HepG2 (cell line): ENCODE measurements around the gene KLHL7. TPM values are rescaled to one million over a fixed set of nuclear protein-coding genes. Genes with fewer than 3 reads are reported as not detected.

Experiments
- GTF3A ChIP-seq: sonication (generic); formaldehyde crosslinking; conservative IDR thresholded peaks from 2 replicates; pipeline ENCODE4 v1.4.0; 2020; ENCODE audit warnings: mild to moderate bottlenecking, missing genetic modification reagents
- MXD4 ChIP-seq: IDR thresholded peaks from 2 replicates; pipeline ENCODE4 v1.6.1; 2016; ENCODE audit warnings: mild to moderate bottlenecking, missing biosample characterization, missing genetic modification reagents
- PRMT3 ChIP-seq: sonication (generic); formaldehyde crosslinking; IDR thresholded peaks from 2 replicates; pipeline ENCODE4 v1.8.1; 2022; ENCODE audit warnings: low read depth, mild to moderate bottlenecking, moderate library complexity, missing genetic modification reagents, borderline replicate concordance
- RFX1 ChIP-seq: fragments of 450-650 bp; IDR thresholded peaks from 2 replicates; pipeline ENCODE4 v1.6.1; 2017
- SMAD1 ChIP-seq: sonication (generic); formaldehyde crosslinking; IDR thresholded peaks from 2 replicates; pipeline ENCODE4 v1.4.0; 2020; ENCODE audit warnings: missing genetic modification reagents, low read depth, mild to moderate bottlenecking, borderline replicate concordance
- STAT5B ChIP-seq: sonication (generic); formaldehyde crosslinking; IDR thresholded peaks from 2 replicates; pipeline ENCODE4 v1.4.0; 2020; ENCODE audit warnings: missing genetic modification reagents
- ZBTB7A ChIP-seq: sonication (generic); formaldehyde crosslinking; IDR thresholded peaks from 2 replicates; pipeline ENCODE4 v1.8.0; 2022; ENCODE audit warnings: mild to moderate bottlenecking, missing genetic modification reagents
- ZKSCAN8 ChIP-seq: IDR thresholded peaks from 2 replicates; pipeline ENCODE4 v1.6.1; 2016; ENCODE audit warnings: borderline replicate concordance, missing genetic modification reagents, missing compliant biosample characterization
- ZNF225 ChIP-seq: sonication (generic); formaldehyde crosslinking; IDR thresholded peaks from 2 replicates; pipeline ENCODE4 v1.4.0; 2020; ENCODE audit warnings: mild to moderate bottlenecking, missing genetic modification reagents
- ZNF430 ChIP-seq: sonication (generic); formaldehyde crosslinking; IDR thresholded peaks from 2 replicates; pipeline ENCODE4 v1.9.0; 2021; ENCODE audit warnings: mild to moderate bottlenecking, missing genetic modification reagents
- ZNF674 ChIP-seq: sonication (generic); formaldehyde crosslinking; IDR thresholded peaks from 2 replicates; pipeline ENCODE4 v1.5.0; 2020; ENCODE audit warnings: low read depth, mild to moderate bottlenecking, missing genetic modification reagents
- polyA plus RNA-seq, 8 experiments: library from polyadenylated mRNA; depleted of rRNA in 3 of 8; stranded (reverse) in 7 of 8; unstranded in 1 of 8; fragments of >200 nt; fragmentation: Illumina TruSeq in 4 of 8; extraction: Trizol in 4 of 8; gene quantifications; 2 replicates each; pipeline versions ENCODE4 v1.2.1 to v1.2.3, GENCODE V29; 2011 to 2016; ENCODE audit warnings: low read depth in 4 of 8, missing spikeins in 1 of 8, mixed read lengths in 1 of 8; ENCODE audit not compliant: insufficient read depth in 1 of 8
- total RNA-seq, 5 experiments: library from RNA; depleted of rRNA; stranded (reverse); fragments of >200 nt; fragmentation: Illumina TruSeq; extraction: Trizol; gene quantifications; 2 replicates each; pipeline ENCODE4 v1.2.3, GENCODE V29; 2016; ENCODE audit warnings: low read depth in 1 of 5
- TF ChIP-seq, protein P1 (sequence below): sonication (generic); formaldehyde crosslinking; IDR thresholded peaks from 2 replicates; pipeline ENCODE4 v1.4.0; 2020; ENCODE audit warnings: mild to moderate bottlenecking, missing genetic modification reagents
- TF ChIP-seq, protein P2 (sequence below): conservative IDR thresholded peaks from 2 replicates; pipeline ENCODE4 v1.6.1; 2018; ENCODE audit warnings: missing genetic modification reagents
- TF ChIP-seq, protein P3 (sequence below): IDR thresholded peaks from 2 replicates; pipeline ENCODE4 v1.6.1; 2016
- TF ChIP-seq, protein P4 (sequence below): sonication (generic); formaldehyde crosslinking; IDR thresholded peaks from 2 replicates; pipeline ENCODE4 v1.9.0; 2021; ENCODE audit warnings: missing genetic modification reagents, borderline replicate concordance
- TF ChIP-seq, protein P5 (sequence below): sonication (generic); formaldehyde crosslinking; IDR thresholded peaks from 2 replicates; pipeline ENCODE4 v1.4.0; 2020; ENCODE audit warnings: missing genetic modification reagents
- TF ChIP-seq, protein P6 (sequence below): IDR thresholded peaks from 2 replicates; pipeline ENCODE4 v1.6.1; 2012; ENCODE audit warnings: inconsistent platforms
- TF ChIP-seq, protein P7 (sequence below): sonication (generic); formaldehyde crosslinking; IDR thresholded peaks from 2 replicates; pipeline ENCODE4 v1.5.0; 2020; ENCODE audit warnings: missing genetic modification reagents, mild to moderate bottlenecking, borderline replicate concordance

KLHL7 gene
- total and polyA plus RNA-seq, 2 of the 13 experiments (the other 11 are each of a cell fraction or from before 2014, with no cell fraction given), result 16.2 to 34.4 TPM

DNA sequence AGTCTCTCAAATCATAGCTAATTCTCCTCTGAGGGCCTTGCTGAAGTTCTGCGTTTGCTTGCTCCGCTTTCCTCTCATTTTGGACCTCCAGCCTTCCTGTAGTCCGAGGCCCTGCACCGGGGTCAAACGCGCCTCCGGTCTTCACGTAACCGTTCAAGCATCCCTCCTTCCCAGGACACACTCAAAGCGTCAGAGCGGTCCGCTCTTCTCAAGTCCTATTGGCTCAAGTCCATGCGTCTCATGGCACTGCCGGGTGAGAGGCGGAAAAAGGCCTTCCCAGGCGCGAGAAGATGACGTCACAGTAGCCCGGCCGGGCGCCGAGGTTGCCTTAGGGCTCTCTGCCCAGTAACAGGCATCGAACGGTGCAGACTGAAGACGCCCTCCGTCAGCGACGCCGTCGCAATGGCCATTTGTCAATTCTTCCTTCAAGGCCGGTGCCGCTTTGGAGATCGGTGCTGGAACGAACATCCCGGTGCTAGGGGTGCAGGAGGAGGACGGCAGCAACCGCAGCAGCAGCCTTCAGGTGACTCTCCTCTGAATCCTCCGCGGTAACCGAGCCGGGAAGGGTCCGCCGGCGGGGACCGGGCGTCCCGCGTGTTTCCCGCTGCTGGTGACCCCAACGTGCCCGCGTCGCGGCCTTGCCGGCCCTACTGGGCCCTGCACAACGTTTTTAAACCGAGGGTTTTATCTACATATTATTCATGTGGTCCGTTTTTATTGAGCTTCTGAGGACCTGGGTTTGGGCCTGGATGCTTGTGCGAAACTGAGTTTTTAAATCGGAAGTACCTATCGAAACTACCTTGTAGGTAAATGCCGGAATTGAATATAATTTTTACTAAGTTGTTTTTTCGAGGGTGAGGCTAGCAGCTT lies 76.3 kb downstream of the KLHL7 start, which contains the start of gene NUP42 (continued):
- TF ChIP-seq PRMT3 (CRISPR knock-in tag), result peak; percentile 53; the same call in 1 of the 2 replicates
- TF ChIP-seq, protein P1, sequence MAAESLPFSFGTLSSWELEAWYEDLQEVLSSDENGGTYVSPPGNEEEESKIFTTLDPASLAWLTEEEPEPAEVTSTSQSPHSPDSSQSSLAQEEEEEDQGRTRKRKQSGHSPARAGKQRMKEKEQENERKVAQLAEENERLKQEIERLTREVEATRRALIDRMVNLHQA, result no peak
- TF ChIP-seq ZNF225 (CRISPR knock-in tag), result peak; percentile 97
- TF ChIP-seq ZBTB7A (CRISPR knock-in tag), result no peak
- TF ChIP-seq ZKSCAN8 (CRISPR knock-in tag), result peak; percentile 61; the same call in 1 of the 2 replicates
- TF ChIP-seq, protein P2, sequence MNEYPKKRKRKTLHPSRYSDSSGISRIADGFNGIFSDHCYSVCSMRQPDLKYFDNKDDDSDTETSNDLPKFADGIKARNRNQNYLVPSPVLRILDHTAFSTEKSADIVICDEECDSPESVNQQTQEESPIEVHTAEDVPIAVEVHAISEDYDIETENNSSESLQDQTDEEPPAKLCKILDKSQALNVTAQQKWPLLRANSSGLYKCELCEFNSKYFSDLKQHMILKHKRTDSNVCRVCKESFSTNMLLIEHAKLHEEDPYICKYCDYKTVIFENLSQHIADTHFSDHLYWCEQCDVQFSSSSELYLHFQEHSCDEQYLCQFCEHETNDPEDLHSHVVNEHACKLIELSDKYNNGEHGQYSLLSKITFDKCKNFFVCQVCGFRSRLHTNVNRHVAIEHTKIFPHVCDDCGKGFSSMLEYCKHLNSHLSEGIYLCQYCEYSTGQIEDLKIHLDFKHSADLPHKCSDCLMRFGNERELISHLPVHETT (CRISPR knock-in tag), result peak; percentile 86
- TF ChIP-seq, protein P3, sequence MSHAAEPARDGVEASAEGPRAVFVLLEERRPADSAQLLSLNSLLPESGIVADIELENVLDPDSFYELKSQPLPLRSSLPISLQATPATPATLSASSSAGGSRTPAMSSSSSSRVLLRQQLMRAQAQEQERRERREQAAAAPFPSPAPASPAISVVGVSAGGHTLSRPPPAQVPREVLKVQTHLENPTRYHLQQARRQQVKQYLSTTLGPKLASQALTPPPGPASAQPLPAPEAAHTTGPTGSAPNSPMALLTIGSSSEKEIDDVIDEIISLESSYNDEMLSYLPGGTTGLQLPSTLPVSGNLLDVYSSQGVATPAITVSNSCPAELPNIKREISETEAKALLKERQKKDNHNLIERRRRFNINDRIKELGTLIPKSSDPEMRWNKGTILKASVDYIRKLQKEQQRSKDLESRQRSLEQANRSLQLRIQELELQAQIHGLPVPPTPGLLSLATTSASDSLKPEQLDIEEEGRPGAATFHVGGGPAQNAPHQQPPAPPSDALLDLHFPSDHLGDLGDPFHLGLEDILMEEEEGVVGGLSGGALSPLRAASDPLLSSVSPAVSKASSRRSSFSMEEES (CRISPR knock-in tag), result no peak; the same call in 1 of the 2 replicates
- TF ChIP-seq, protein P4, sequence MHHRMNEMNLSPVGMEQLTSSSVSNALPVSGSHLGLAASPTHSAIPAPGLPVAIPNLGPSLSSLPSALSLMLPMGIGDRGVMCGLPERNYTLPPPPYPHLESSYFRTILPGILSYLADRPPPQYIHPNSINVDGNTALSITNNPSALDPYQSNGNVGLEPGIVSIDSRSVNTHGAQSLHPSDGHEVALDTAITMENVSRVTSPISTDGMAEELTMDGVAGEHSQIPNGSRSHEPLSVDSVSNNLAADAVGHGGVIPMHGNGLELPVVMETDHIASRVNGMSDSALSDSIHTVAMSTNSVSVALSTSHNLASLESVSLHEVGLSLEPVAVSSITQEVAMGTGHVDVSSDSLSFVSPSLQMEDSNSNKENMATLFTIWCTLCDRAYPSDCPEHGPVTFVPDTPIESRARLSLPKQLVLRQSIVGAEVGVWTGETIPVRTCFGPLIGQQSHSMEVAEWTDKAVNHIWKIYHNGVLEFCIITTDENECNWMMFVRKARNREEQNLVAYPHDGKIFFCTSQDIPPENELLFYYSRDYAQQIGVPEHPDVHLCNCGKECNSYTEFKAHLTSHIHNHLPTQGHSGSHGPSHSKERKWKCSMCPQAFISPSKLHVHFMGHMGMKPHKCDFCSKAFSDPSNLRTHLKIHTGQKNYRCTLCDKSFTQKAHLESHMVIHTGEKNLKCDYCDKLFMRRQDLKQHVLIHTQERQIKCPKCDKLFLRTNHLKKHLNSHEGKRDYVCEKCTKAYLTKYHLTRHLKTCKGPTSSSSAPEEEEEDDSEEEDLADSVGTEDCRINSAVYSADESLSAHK (CRISPR knock-in tag), result no peak
- no peak for TF ChIP-seq GTF3A (CRISPR knock-in tag)
- no peak for TF ChIP-seq STAT5B (CRISPR knock-in tag)
- TF ChIP-seq, protein P5, sequence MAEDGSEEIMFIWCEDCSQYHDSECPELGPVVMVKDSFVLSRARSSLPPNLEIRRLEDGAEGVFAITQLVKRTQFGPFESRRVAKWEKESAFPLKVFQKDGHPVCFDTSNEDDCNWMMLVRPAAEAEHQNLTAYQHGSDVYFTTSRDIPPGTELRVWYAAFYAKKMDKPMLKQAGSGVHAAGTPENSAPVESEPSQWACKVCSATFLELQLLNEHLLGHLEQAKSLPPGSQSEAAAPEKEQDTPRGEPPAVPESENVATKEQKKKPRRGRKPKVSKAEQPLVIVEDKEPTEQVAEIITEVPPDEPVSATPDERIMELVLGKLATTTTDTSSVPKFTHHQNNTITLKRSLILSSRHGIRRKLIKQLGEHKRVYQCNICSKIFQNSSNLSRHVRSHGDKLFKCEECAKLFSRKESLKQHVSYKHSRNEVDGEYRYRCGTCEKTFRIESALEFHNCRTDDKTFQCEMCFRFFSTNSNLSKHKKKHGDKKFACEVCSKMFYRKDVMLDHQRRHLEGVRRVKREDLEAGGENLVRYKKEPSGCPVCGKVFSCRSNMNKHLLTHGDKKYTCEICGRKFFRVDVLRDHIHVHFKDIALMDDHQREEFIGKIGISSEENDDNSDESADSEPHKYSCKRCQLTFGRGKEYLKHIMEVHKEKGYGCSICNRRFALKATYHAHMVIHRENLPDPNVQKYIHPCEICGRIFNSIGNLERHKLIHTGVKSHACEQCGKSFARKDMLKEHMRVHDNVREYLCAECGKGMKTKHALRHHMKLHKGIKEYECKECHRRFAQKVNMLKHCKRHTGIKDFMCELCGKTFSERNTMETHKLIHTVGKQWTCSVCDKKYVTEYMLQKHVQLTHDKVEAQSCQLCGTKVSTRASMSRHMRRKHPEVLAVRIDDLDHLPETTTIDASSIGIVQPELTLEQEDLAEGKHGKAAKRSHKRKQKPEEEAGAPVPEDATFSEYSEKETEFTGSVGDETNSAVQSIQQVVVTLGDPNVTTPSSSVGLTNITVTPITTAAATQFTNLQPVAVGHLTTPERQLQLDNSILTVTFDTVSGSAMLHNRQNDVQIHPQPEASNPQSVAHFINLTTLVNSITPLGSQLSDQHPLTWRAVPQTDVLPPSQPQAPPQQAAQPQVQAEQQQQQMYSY, result no peak; the same call in 1 of the 2 replicates
- no peak for TF ChIP-seq ZNF674 (CRISPR knock-in tag)
- peak; percentile 95 for TF ChIP-seq MXD4 (CRISPR knock-in tag)
- peak; percentile 97; the same call in 1 of the 2 replicates for TF ChIP-seq SMAD1 (CRISPR knock-in tag)
- TF ChIP-seq RFX1, result no peak
- TF ChIP-seq ZNF430 (CRISPR knock-in tag), result peak; percentile 40; the same call in 1 of the 2 replicates
- TF ChIP-seq, protein P6, sequence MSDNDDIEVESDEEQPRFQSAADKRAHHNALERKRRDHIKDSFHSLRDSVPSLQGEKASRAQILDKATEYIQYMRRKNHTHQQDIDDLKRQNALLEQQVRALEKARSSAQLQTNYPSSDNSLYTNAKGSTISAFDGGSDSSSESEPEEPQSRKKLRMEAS, result peak; percentile 82
- TF ChIP-seq, protein P7, sequence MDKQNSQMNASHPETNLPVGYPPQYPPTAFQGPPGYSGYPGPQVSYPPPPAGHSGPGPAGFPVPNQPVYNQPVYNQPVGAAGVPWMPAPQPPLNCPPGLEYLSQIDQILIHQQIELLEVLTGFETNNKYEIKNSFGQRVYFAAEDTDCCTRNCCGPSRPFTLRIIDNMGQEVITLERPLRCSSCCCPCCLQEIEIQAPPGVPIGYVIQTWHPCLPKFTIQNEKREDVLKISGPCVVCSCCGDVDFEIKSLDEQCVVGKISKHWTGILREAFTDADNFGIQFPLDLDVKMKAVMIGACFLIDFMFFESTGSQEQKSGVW (CRISPR knock-in tag), result no peak
